Measurements from ENCODE around the gene SPPL3.

- TF ChIP-seq POLR2A (IDR thresholded peaks at IDR 0.05; ENCODE audit: low read length) = no peak
- no peak for TF ChIP-seq GATA1 (IDR thresholded peaks at IDR 0.05; ENCODE audit: low read depth, low read length)
Measured at GRCh38 chr12:120767071-120768024, 136.8 kb downstream of the SPPL3 start.

Data from erythroblast (primary cell).